CD14-positive monocyte (primary cell): ENCODE results near the gene C5. TPM values are rescaled to one million over a fixed set of nuclear protein-coding genes. Genes with fewer than 3 reads are reported as not detected.

Experiments
- DNase-seq, 3 donors: peaks; one replicate each; pipeline ENCODE4 v3.0.0-alpha.2; 2011 to 2022
- H2AFZ ChIP-seq: 2 replicates; pipeline ENCODE4 v1.6.0; 2012; ENCODE audit warnings: mild to moderate bottlenecking, low read depth, low read length, inconsistent platforms; ENCODE audit not compliant: insufficient read depth, poor library complexity, severe bottlenecking
- H3K27ac ChIP-seq, 2 donors: 1 replicate in 1 of 2; 2 replicates in 1 of 2; pipeline ENCODE4 v1.5.1; 2012 to 2013; ENCODE audit warnings: low read length in 2 of 2, control low read depth in 1 of 2, inconsistent platforms in 1 of 2, low read depth in 1 of 2, mild to moderate bottlenecking in 1 of 2
- H3K27me3 ChIP-seq, 2 donors: one replicate each; pipeline versions ENCODE4 v1.6.0 to v1.6.1; 2011 to 2013; ENCODE audit warnings: low read length in 2 of 2; ENCODE audit not compliant: control insufficient read depth in 2 of 2, insufficient read depth in 2 of 2
- H3K36me3 ChIP-seq, 2 donors: replicated peaks in 1 of 2; 1 replicate in 1 of 2; 2 replicates in 1 of 2; pipeline versions ENCODE4 v1.5.1 to v1.6.1; 2012 to 2013; ENCODE audit warnings: low read length in 2 of 2, control low read depth in 1 of 2, inconsistent platforms in 1 of 2, mild to moderate bottlenecking in 1 of 2; ENCODE audit not compliant: insufficient read depth in 2 of 2, control insufficient read depth in 1 of 2
- H3K4me1 ChIP-seq, 2 donors: 1 replicate in 1 of 2; 2 replicates in 1 of 2; pipeline versions ENCODE4 v1.5.1 to v1.6.1; 2012 to 2013; ENCODE audit warnings: low read length in 2 of 2, control low read depth in 1 of 2, inconsistent platforms in 1 of 2, mild to moderate bottlenecking in 1 of 2, moderate library complexity in 1 of 2; ENCODE audit not compliant: insufficient read depth in 2 of 2, control insufficient read depth in 1 of 2
- H3K4me2 ChIP-seq: replicated peaks from 2 replicates; pipeline ENCODE3; 2012; ENCODE audit warnings: low read length, moderate library complexity, mild to moderate bottlenecking; ENCODE audit not compliant: poor library complexity, severe bottlenecking; ENCODE audit errors: extremely low read depth
- H3K4me3 ChIP-seq, 3 experiments: fragments of 200-600 bp in 1 of 3; sonication (generic) in 1 of 3; replicated peaks in 1 of 3; 1 replicate in 2 of 3; 2 replicates in 1 of 3; pipeline ENCODE4 v1.5.1; 2011 to 2013; ENCODE audit warnings: low read length in 3 of 3, mild to moderate bottlenecking in 3 of 3, control low read depth in 2 of 3, low read depth in 2 of 3, inconsistent platforms in 1 of 3, moderate library complexity in 1 of 3
- H3K79me2 ChIP-seq: 2 replicates; pipeline ENCODE4 v1.6.0; 2012; ENCODE audit warnings: mild to moderate bottlenecking, control low read depth, inconsistent platforms, low read length, moderate library complexity; ENCODE audit not compliant: insufficient read depth
- H3K9ac ChIP-seq: 2 replicates; pipeline ENCODE4 v1.6.0; 2017; ENCODE audit warnings: low read length, mild to moderate bottlenecking; ENCODE audit not compliant: insufficient read depth, poor library complexity, severe bottlenecking
- H3K9me3 ChIP-seq, 2 donors: replicated peaks in 1 of 2; 1 replicate in 1 of 2; 2 replicates in 1 of 2; pipeline versions ENCODE4 v1.5.1 to v1.6.1; 2012 to 2013; ENCODE audit warnings: low read length in 2 of 2, control low read depth in 1 of 2; ENCODE audit not compliant: control insufficient read depth in 1 of 2, insufficient read depth in 1 of 2
- H4K20me1 ChIP-seq: 2 replicates; pipeline ENCODE4 v1.6.0; 2012; ENCODE audit warnings: mild to moderate bottlenecking, low read length, control low read depth, moderate library complexity; ENCODE audit not compliant: insufficient read depth
- H3K27ac Mint-ChIP-seq, 7 donors: one replicate each; pipeline ENCODE4 v1.8.0; 2020; ENCODE audit warnings: mild to moderate bottlenecking in 7 of 7, mixed read lengths in 7 of 7, moderate library complexity in 6 of 7, inconsistent platforms in 2 of 7
- H3K27me3 Mint-ChIP-seq, 3 donors: one replicate each; pipeline ENCODE4 v1.8.0; 2021 to 2022; ENCODE audit warnings: low read depth in 3 of 3, mild to moderate bottlenecking in 3 of 3, mixed read lengths in 3 of 3, moderate library complexity in 3 of 3, inconsistent platforms in 1 of 3
- H3K36me3 Mint-ChIP-seq, 2 donors: one replicate each; pipeline ENCODE4 v1.8.0; 2020; ENCODE audit warnings: mixed read lengths in 2 of 2, inconsistent platforms in 1 of 2, mild to moderate bottlenecking in 1 of 2
- H3K4me1 Mint-ChIP-seq: one replicate; pipeline ENCODE4 v1.8.0; 2020; ENCODE audit warnings: mild to moderate bottlenecking, mixed read lengths
- H3K4me3 Mint-ChIP-seq, 2 donors: one replicate each; pipeline ENCODE4 v1.8.0; 2020; ENCODE audit warnings: mild to moderate bottlenecking in 2 of 2, mixed read lengths in 2 of 2, moderate library complexity in 1 of 2
- H3K9me3 Mint-ChIP-seq, 7 donors: one replicate each; pipeline ENCODE4 v1.8.0; 2020 to 2022; ENCODE audit warnings: mixed read lengths in 7 of 7, mild to moderate bottlenecking in 6 of 7, moderate library complexity in 6 of 7, inconsistent platforms in 2 of 7
- CTCF ChIP-seq: fragments of 200-600 bp; IDR thresholded peaks from one replicate; pipeline ENCODE4 v1.8.0; 2022; ENCODE audit warnings: antibody characterized with exemption, mild to moderate bottlenecking
- WGBS: methylation state at CpG from one replicate; pipeline ENCODE4 v1.1.5; 2013; ENCODE audit warnings: missing lambda C conversion rate; ENCODE audit not compliant: insufficient coverage; 5-methylcytosine and 5-hydroxymethylcytosine counted together
- intact Hi-C, 2 donors: fragments of 100-400 bp; cut with micrococcal nuclease; formaldehyde crosslinking; loops; one replicate each; pipeline versions ENCODE4 v1.15.0 to v1.15.1; 2023
- polyA plus RNA-seq, 3 donors: library from polyadenylated mRNA; depleted of rRNA in 1 of 3; unstranded in 2 of 3; stranded (reverse) in 1 of 3; fragments of 300-500 nt in 2 of 3; fragments of >200 nt in 1 of 3; fragmentation: Illumina TruSeq in 2 of 3; gene quantifications; 1 replicate in 2 of 3; 2 replicates in 1 of 3; pipeline ENCODE4 v1.2.3, GENCODE V29; 2012 to 2021

C5 gene
- polyA plus RNA-seq, 3 donors = 0.66 to 3.5 (median 1.2) TPM

- no peaks in the 10 kb centered on the region for H4K20me1 ChIP-seq
- Mint-ChIP-seq H3K4me3 (no peak overlapping the region), H3K4me1 (no peaks in the 10 kb centered on the region), H3K9me3 (no peaks in the 10 kb centered on the region), H3K27ac (no peak overlapping the region), H3K36me3 (peaks cover 12 to 13% of the 10 kb centered on the region in 2 donors), H3K27me3 (no peaks in the 10 kb centered on the region)
- no peak overlapping the region for H3K27ac ChIP-seq
- H3K4me2 ChIP-seq = no peak overlapping the region
- intact Hi-C loops = no loop called here
- H3K4me1 ChIP-seq = no peaks in the 10 kb centered on the region
- no peak overlapping the region for H3K4me3 ChIP-seq
- H3K36me3 ChIP-seq = no peaks in the 10 kb centered on the region
- TF ChIP-seq CTCF = no peak
- no CpG with 5 or more reads among the region's 9 CpGs for WGBS
- no peaks in the 10 kb centered on the region for H3K27me3 ChIP-seq
- no peak overlapping the region for H3K9ac ChIP-seq
- H3K79me2 ChIP-seq = no peaks in the 10 kb centered on the region
- no peak overlapping the region for H2AFZ ChIP-seq
- no peak for DNase-seq
- no peaks in the 10 kb centered on the region for H3K9me3 ChIP-seq
Observed at GRCh38 chr9:120951960-120952618, 98.0 kb downstream of the C5 start.

- H3K9ac ChIP-seq = no peak overlapping the region
- no peak for DNase-seq
- no peaks in the 10 kb centered on the region for H3K4me1 Mint-ChIP-seq
- no peaks in the 10 kb centered on the region for H4K20me1 ChIP-seq
- H3K27me3 Mint-ChIP-seq = peaks cover 0 to 2% (median 0%) of the 10 kb centered on the region in 3 donors
- 67% methylated on average over 1 of the region's 8 CpGs for WGBS
- intact Hi-C loops = no loop called here
- H2AFZ ChIP-seq = no peak overlapping the region
- no peaks in the 10 kb centered on the region for H3K36me3 ChIP-seq
- no peaks in the 10 kb centered on the region for H3K27me3 ChIP-seq
- H3K4me1 ChIP-seq = peaks cover 9% of the 10 kb centered on the region in 2 donors
- no peak overlapping the region for H3K4me2 ChIP-seq
- no peak for TF ChIP-seq CTCF
- no peak overlapping the region for H3K27ac Mint-ChIP-seq
- H3K9me3 Mint-ChIP-seq = no peaks in the 10 kb centered on the region
- H3K4me3 ChIP-seq = no peak overlapping the region
- no peaks in the 10 kb centered on the region for H3K9me3 ChIP-seq
- H3K4me3 Mint-ChIP-seq = no peak overlapping the region
- H3K27ac ChIP-seq = no peak overlapping the region
- peaks cover 9 to 10% of the 10 kb centered on the region in 2 donors for H3K36me3 Mint-ChIP-seq
- no peaks in the 10 kb centered on the region for H3K79me2 ChIP-seq
Observed at GRCh38 chr9:120950421-120951388, 99.4 kb downstream of the C5 start.
